Measurements from ENCODE around the gene ARNT2. TPM values are rescaled to one million over a fixed set of nuclear protein-coding genes. Genes with fewer than 3 reads are reported as not detected.

Gene ARNT2
- total and polyA plus RNA-seq, 10 of the 15 experiments (the other 5 are each of a cell fraction or from before 2014, with no cell fraction given), result 0.07 to 0.49 (median 0.09) TPM; not detected in 6

GRCh38 chr15:80567721-80568157, 163.6 kb downstream of the ARNT2 start:
- H3K4me3 ChIP-seq, result no peak overlapping the region
- H3K36me3 ChIP-seq (ENCODE audit: control insufficient read depth in 2 of 2, insufficient read depth in 2 of 2, low read length in 1 of 2), result no peaks in the 10 kb centered on the region
- no peak overlapping the region for H3K4me2 ChIP-seq (ENCODE audit: control insufficient read depth, insufficient read depth)
- FAIRE-seq (no peak), ATAC-seq (peak; percentile 87), DNase-seq (ENCODE audit: low read depth, low spot score) (no peak)
- H3K9ac ChIP-seq (ENCODE audit: control insufficient read depth, insufficient read depth, low read length), result no peak overlapping the region
- H4K20me1 ChIP-seq (ENCODE audit: control insufficient read depth, insufficient read depth), result no peaks in the 10 kb centered on the region
- BruUV-seq (replicated peaks), result no TSS peak
- CTCF ChIA-PET, result interaction anchor here (0.7 to 4.8 kb wide), 16 partner anchors 12 to 698 kb away, joined by 3 to 86 read pairs (median 4); no protein-coding TSS in a partner anchor
- no peak overlapping the region for H3K27ac ChIP-seq (ENCODE audit: control insufficient read depth, insufficient read depth)
- no peaks in the 10 kb centered on the region for H3K79me2 ChIP-seq (ENCODE audit: control insufficient read depth, insufficient read depth, low read length)
- no peak overlapping the region for H2AFZ ChIP-seq (ENCODE audit: control insufficient read depth, low read depth, low read length)
- TF ChIP-seq SMC3 (IDR thresholded peaks at IDR 0.05; ENCODE audit: borderline replicate concordance, low read length), result peak; percentile 70
- TF ChIP-seq CBX3 (IDR thresholded peaks at IDR 0.05; ENCODE audit: borderline replicate concordance, low read depth), result no peak
- no peak for TF ChIP-seq NKRF (conservative IDR thresholded peaks at IDR 0.05)
- TF ChIP-seq EGR1 (IDR thresholded peaks at IDR 0.05; ENCODE audit: borderline replicate concordance in 1 of 2, low read depth in 2 of 2, low read length in 2 of 2), result no peak
- TF ChIP-seq, protein P1, sequence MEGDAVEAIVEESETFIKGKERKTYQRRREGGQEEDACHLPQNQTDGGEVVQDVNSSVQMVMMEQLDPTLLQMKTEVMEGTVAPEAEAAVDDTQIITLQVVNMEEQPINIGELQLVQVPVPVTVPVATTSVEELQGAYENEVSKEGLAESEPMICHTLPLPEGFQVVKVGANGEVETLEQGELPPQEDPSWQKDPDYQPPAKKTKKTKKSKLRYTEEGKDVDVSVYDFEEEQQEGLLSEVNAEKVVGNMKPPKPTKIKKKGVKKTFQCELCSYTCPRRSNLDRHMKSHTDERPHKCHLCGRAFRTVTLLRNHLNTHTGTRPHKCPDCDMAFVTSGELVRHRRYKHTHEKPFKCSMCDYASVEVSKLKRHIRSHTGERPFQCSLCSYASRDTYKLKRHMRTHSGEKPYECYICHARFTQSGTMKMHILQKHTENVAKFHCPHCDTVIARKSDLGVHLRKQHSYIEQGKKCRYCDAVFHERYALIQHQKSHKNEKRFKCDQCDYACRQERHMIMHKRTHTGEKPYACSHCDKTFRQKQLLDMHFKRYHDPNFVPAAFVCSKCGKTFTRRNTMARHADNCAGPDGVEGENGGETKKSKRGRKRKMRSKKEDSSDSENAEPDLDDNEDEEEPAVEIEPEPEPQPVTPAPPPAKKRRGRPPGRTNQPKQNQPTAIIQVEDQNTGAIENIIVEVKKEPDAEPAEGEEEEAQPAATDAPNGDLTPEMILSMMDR (IDR thresholded peaks at IDR 0.05 in 2 of 3, conservative IDR thresholded peaks at IDR 0.05 in 1 of 3; ENCODE audit: control insufficient read depth in 2 of 3, extremely low read depth in 1 of 3, insufficient read depth in 1 of 3, low read depth in 3 of 3, low read length in 3 of 3), result peak; percentile 56 to 69 (median 59); a peak in 4 of 6 replicates
- peak; percentile 71 for TF ChIP-seq RAD21 (IDR thresholded peaks at IDR 0.05; ENCODE audit: insufficient read depth, low read depth, low read length)
- no peak for TF ChIP-seq JUND (IDR thresholded peaks at IDR 0.05; ENCODE audit: low read depth, low read length)
- WGBS (ENCODE audit: insufficient coverage, insufficient replicate concordance, low lambda C conversion rate, missing lambda C conversion rate), result 15% methylated on average over 5 of the region's 5 CpGs
- SMC1A ChIA-PET (ENCODE audit: uncharacterized antibody, unreplicated experiment), result interaction anchor here (0.6 to 3.8 kb wide), 8 partner anchors 12 to 699 kb away, joined by 3 to 40 read pairs (median 4); no protein-coding TSS in a partner anchor
- in situ Hi-C loops (cut with MboI) (loop anchor here (10.0 kb wide), 1 partner anchor 207 kb away; the partner anchor contains the start of gene CEMIP), intact Hi-C loops (cut with micrococcal nuclease; ENCODE audit: unreplicated experiment) (loop anchor here (1.0 to 5.0 kb wide), 3 partner anchors 110 to 403 kb away; no protein-coding TSS in a partner anchor)
- POLR2A ChIA-PET, result no interaction called here
- no peaks in the 10 kb centered on the region for H3K4me1 ChIP-seq (ENCODE audit: control insufficient read depth, insufficient read depth, low read length)
- RAD21 ChIA-PET (ENCODE audit: unreplicated experiment), result interaction anchor here (0.8 to 4.5 kb wide), 4 partner anchors 209 to 404 kb away, joined by 3 to 59 read pairs (median 4); no protein-coding TSS in a partner anchor
- H3K27me3 ChIP-seq (replicated peaks in 1 of 2; ENCODE audit: control insufficient read depth in 2 of 2, insufficient read depth in 2 of 2, low read length in 1 of 2), result peaks cover 2 to 5% of the 10 kb centered on the region in 2 experiments; a peak in 3 of 4 replicates
- H3K9me3 ChIP-seq (replicated peaks; ENCODE audit: control insufficient read depth, insufficient read depth, low read length), result no peaks in the 10 kb centered on the region

All from GM12878 (cell line).